ENCODE data around the gene PYCR2. TPM values are rescaled to one million over a fixed set of nuclear protein-coding genes. Genes with fewer than 3 reads are reported as not detected.

The PYCR2 gene
- total RNA-seq, 1 experiment from 2014 or later = 173 TPM

GRCh38 chr1:225926551-225927113, 2.6 kb upstream of the PYCR2 start:
- DNase-seq (ENCODE audit: unreplicated experiment) = no peak
- intact Hi-C loops (cut with micrococcal nuclease) = no loop called here
- H3K36me3 Mint-ChIP-seq (ENCODE audit: insufficient read depth, unreplicated experiment) = peaks cover 10% of the 10 kb centered on the region
- ChIA-PET CTCF (interaction anchor here (1.0 to 1.4 kb wide), 2 partner anchors 42 to 199 kb away, joined by 3 read pairs; no protein-coding TSS in a partner anchor), POLR2A (interaction anchor here (0.6 to 1.1 kb wide), 4 partner anchors 9 to 499 kb away, joined by 3 to 4 read pairs (median 3); partner anchors contain the start of gene TMEM63A)
- H3K9me3 Mint-ChIP-seq (ENCODE audit: unreplicated experiment) = no peaks in the 10 kb centered on the region
- no TSS peak for BruUV-seq (replicated peaks)
- H3K4me3 Mint-ChIP-seq (ENCODE audit: unreplicated experiment) = no peak overlapping the region
- H3K27me3 Mint-ChIP-seq (ENCODE audit: insufficient read depth, unreplicated experiment) = no peaks in the 10 kb centered on the region
- no peak for TF ChIP-seq CTCF (IDR thresholded peaks at IDR 0.05; ENCODE audit: unreplicated experiment)
- H3K27ac Mint-ChIP-seq (ENCODE audit: low read depth, unreplicated experiment) = no peak overlapping the region
- peaks cover 18% of the 10 kb centered on the region for H3K4me1 Mint-ChIP-seq (ENCODE audit: insufficient read depth, unreplicated experiment)

- no peak for TF ChIP-seq CTCF (IDR thresholded peaks at IDR 0.05; ENCODE audit: unreplicated experiment)
- ChIA-PET POLR2A (interaction anchor here (0.5 to 10.0 kb wide), 42 partner anchors 9 to 816 kb away, joined by 3 to 263 read pairs (median 6); partner anchors contain the start of genes ENAH, EPHX1, H3-3A and LEFTY2), CTCF (interaction anchor here (0.5 to 4.7 kb wide), 12 partner anchors 9 to 473 kb away, joined by 3 to 34 read pairs (median 4); partner anchors contain the start of genes SRP9 and TMEM63A)
- H3K4me3 Mint-ChIP-seq (ENCODE audit: unreplicated experiment) = peak overlapping the region; percentile 99
- peaks cover 42% of the 10 kb centered on the region for H3K4me1 Mint-ChIP-seq (ENCODE audit: insufficient read depth, unreplicated experiment)
- DNase-seq (ENCODE audit: unreplicated experiment) = no peak
- no peaks in the 10 kb centered on the region for H3K9me3 Mint-ChIP-seq (ENCODE audit: unreplicated experiment)
- H3K27ac Mint-ChIP-seq (ENCODE audit: low read depth, unreplicated experiment) = peak overlapping the region; percentile 95
- no peaks in the 10 kb centered on the region for H3K27me3 Mint-ChIP-seq (ENCODE audit: insufficient read depth, unreplicated experiment)
- BruUV-seq (replicated peaks) = no TSS peak
- intact Hi-C loops (cut with micrococcal nuclease) = no loop called here
- peaks cover 42% of the 10 kb centered on the region for H3K36me3 Mint-ChIP-seq (ENCODE audit: insufficient read depth, unreplicated experiment)
Observed at GRCh38 chr1:225923381-225923691, 714 bp downstream of the PYCR2 start.

GRCh38 chr1:225921734-225922709, 2.0 kb downstream of the PYCR2 start:
- BruUV-seq (replicated peaks) = no TSS peak
- peak; percentile 100 for DNase-seq (ENCODE audit: unreplicated experiment)
- peak overlapping the region; percentile 95 for H3K27ac Mint-ChIP-seq (ENCODE audit: low read depth, unreplicated experiment)
- TF ChIP-seq CTCF (IDR thresholded peaks at IDR 0.05; ENCODE audit: unreplicated experiment) = no peak
- H3K9me3 Mint-ChIP-seq (ENCODE audit: unreplicated experiment) = no peaks in the 10 kb centered on the region
- H3K36me3 Mint-ChIP-seq (ENCODE audit: insufficient read depth, unreplicated experiment) = peaks cover 56% of the 10 kb centered on the region
- intact Hi-C loops (cut with micrococcal nuclease) = no loop called here
- CTCF ChIA-PET = interaction anchor here (0.6 to 4.7 kb wide), 21 partner anchors 10 to 447 kb away, joined by 3 to 34 read pairs (median 4); partner anchors contain the start of genes SRP9 and TMEM63A
- POLR2A ChIA-PET = interaction anchor here (0.6 to 10.0 kb wide), 55 partner anchors 7 to 496 kb away, joined by 3 to 263 read pairs (median 4); partner anchors contain the start of genes ENAH, EPHX1, H3-3A and LEFTY1
- H3K4me1 Mint-ChIP-seq (ENCODE audit: insufficient read depth, unreplicated experiment) = peaks cover 50% of the 10 kb centered on the region
- peak overlapping the region; percentile 99 for H3K4me3 Mint-ChIP-seq (ENCODE audit: unreplicated experiment)
- H3K27me3 Mint-ChIP-seq (ENCODE audit: insufficient read depth, unreplicated experiment) = no peaks in the 10 kb centered on the region

- intact Hi-C loops (cut with micrococcal nuclease) = no loop called here
- no TSS peak for BruUV-seq (replicated peaks)
- ChIA-PET CTCF (interaction anchor here (0.7 to 4.7 kb wide), 6 partner anchors 11 to 142 kb away, joined by 3 to 34 read pairs (median 4); partner anchors contain the start of genes SRP9 and TMEM63A), POLR2A (interaction anchor here (0.6 to 10.0 kb wide), 19 partner anchors 11 to 471 kb away, joined by 3 to 263 read pairs (median 4); partner anchors contain the start of genes EPHX1, H3-3A, SRP9 and TMEM63A)
- H3K9me3 Mint-ChIP-seq (ENCODE audit: unreplicated experiment) = no peaks in the 10 kb centered on the region
- peaks cover 58% of the 10 kb centered on the region for H3K36me3 Mint-ChIP-seq (ENCODE audit: insufficient read depth, unreplicated experiment)
- peaks cover 52% of the 10 kb centered on the region for H3K4me1 Mint-ChIP-seq (ENCODE audit: insufficient read depth, unreplicated experiment)
- TF ChIP-seq CTCF (IDR thresholded peaks at IDR 0.05; ENCODE audit: unreplicated experiment) = no peak
- peak overlapping the region; percentile 40 for H3K4me3 Mint-ChIP-seq (ENCODE audit: unreplicated experiment)
- peak; percentile 98 for DNase-seq (ENCODE audit: unreplicated experiment)
- H3K27ac Mint-ChIP-seq (ENCODE audit: low read depth, unreplicated experiment) = peak overlapping the region; percentile 73
- no peaks in the 10 kb centered on the region for H3K27me3 Mint-ChIP-seq (ENCODE audit: insufficient read depth, unreplicated experiment)
Observed at GRCh38 chr1:225919906-225920305, 4.1 kb downstream of the PYCR2 start.

All from MCF 10A (cell line).